BLaER1 (cell line): Measurements from ENCODE around the gene DPT.

Experiments
- H3K27ac ChIP-seq: shearing (Covaris generic); formaldehyde crosslinking; 2 replicates; pipeline ENCODE4 v1.8.1; 2022
- H3K27me3 ChIP-seq: shearing (Covaris generic); formaldehyde crosslinking; 2 replicates; pipeline ENCODE4 v1.8.1; 2022
- H3K36me3 ChIP-seq: shearing (Covaris generic); formaldehyde crosslinking; 2 replicates; pipeline ENCODE4 v1.8.1; 2022
- H3K4me1 ChIP-seq: shearing (Covaris generic); formaldehyde crosslinking; 2 replicates; pipeline ENCODE4 v1.8.1; 2022
- H3K4me2 ChIP-seq: shearing (Covaris generic); formaldehyde crosslinking; 2 replicates; pipeline ENCODE4 v1.8.1; 2022
- H3K4me3 ChIP-seq: shearing (Covaris generic); formaldehyde crosslinking; 2 replicates; pipeline ENCODE4 v1.8.1; 2022
- H3K9ac ChIP-seq: shearing (Covaris generic); formaldehyde crosslinking; 2 replicates; pipeline ENCODE4 v1.8.1; 2022
- H3K9me3 ChIP-seq: shearing (Covaris generic); formaldehyde crosslinking; 2 replicates; pipeline ENCODE4 v1.8.1; 2022
- H4K20me1 ChIP-seq: shearing (Covaris generic); formaldehyde crosslinking; 2 replicates; pipeline ENCODE4 v1.8.1; 2022
- Cebpa-rat ChIP-seq: shearing (Covaris generic); IDR thresholded peaks from 2 replicates; pipeline ENCODE4 v1.8.1; 2022

DPT gene

GRCh38 chr1:168673974-168674683, 54.9 kb downstream of the DPT start:
- Histone ChIP-seq H4K20me1 (no peaks in the 10 kb centered on the region), H3K9me3 (no peaks in the 10 kb centered on the region), H3K27me3 (no peaks in the 10 kb centered on the region), H3K9ac (no peak overlapping the region), H3K4me3 (no peak overlapping the region), H3K36me3 (no peaks in the 10 kb centered on the region), H3K27ac (no peak overlapping the region), H3K4me2 (no peak overlapping the region), H3K4me1 (no peaks in the 10 kb centered on the region)
- TF ChIP-seq Cebpa-rat = no peak

DNA sequence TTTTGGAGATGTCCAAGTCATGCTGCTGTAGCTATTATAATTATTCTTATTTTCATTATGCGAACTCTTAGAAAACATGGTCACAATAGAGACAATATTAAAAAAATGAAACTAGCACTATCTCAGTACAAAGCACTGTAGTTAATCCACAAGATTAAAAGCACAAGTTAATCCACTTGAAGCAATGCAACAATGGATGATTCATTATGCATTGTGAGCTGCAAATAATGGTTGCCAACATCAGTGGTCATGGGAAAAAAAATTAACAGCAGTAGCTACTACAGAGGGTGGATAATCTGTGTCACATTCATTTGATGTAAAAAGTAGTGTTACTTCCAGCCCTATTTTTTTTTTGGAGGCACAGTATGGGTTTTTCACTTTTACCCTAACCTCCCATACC, 56.7 kb downstream of the DPT start:
- no peaks in the 10 kb centered on the region for H3K4me1 ChIP-seq

GRCh38 chr1:168671782-168672181, 57.2 kb downstream of the DPT start:
- TF ChIP-seq Cebpa-rat = no peak
- Histone ChIP-seq H4K20me1 (no peaks in the 10 kb centered on the region), H3K27me3 (no peaks in the 10 kb centered on the region)

More for the DNA sequence above, 56.7 kb downstream of the DPT start:
- H3K9ac ChIP-seq = no peak overlapping the region
- TF ChIP-seq Cebpa-rat = no peak
- no peak overlapping the region for H3K4me2 ChIP-seq
- H3K36me3 ChIP-seq = no peaks in the 10 kb centered on the region
- H3K4me3 ChIP-seq = no peak overlapping the region
- no peak overlapping the region for H3K27ac ChIP-seq
- H3K9me3 ChIP-seq = no peaks in the 10 kb centered on the region
- H4K20me1 ChIP-seq = no peaks in the 10 kb centered on the region
- no peaks in the 10 kb centered on the region for H3K27me3 ChIP-seq

DNA sequence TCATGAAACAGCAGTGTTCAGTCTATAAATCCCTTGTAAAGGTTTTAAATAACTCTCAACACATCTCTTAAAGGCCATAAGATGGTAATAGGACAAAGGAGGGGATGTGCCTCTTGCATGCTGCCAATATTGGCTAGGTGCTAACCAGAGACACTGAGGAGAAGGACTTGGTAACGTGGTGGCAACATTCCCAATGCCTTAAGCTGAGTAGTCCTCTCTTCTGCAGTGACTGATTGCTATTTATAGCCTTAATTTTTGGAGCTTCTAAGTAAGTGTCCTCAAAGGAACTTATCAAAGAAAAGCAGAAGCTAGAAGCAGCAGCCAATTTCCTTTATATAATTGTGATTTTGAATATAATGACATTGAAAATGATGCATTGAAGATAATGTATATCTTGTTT, 63.0 kb downstream of the DPT start:
- no peaks in the 10 kb centered on the region for H3K9me3 ChIP-seq
- H3K9ac ChIP-seq = no peak overlapping the region
- TF ChIP-seq Cebpa-rat = no peak
- H3K4me1 ChIP-seq = no peaks in the 10 kb centered on the region
- no peak overlapping the region for H3K27ac ChIP-seq
- H3K4me3 ChIP-seq = no peak overlapping the region
- no peak overlapping the region for H3K4me2 ChIP-seq
- no peaks in the 10 kb centered on the region for H3K27me3 ChIP-seq
- H3K36me3 ChIP-seq = no peaks in the 10 kb centered on the region
- H4K20me1 ChIP-seq = no peaks in the 10 kb centered on the region

More at GRCh38 chr1:168671782-168672181, 57.2 kb downstream of the DPT start:
- H3K4me3 ChIP-seq = no peak overlapping the region
- no peaks in the 10 kb centered on the region for H3K9me3 ChIP-seq
- no peak overlapping the region for H3K27ac ChIP-seq
- H3K36me3 ChIP-seq = no peaks in the 10 kb centered on the region
- H3K4me2 ChIP-seq = no peak overlapping the region
- H3K9ac ChIP-seq = no peak overlapping the region
- no peaks in the 10 kb centered on the region for H3K4me1 ChIP-seq

DNA sequence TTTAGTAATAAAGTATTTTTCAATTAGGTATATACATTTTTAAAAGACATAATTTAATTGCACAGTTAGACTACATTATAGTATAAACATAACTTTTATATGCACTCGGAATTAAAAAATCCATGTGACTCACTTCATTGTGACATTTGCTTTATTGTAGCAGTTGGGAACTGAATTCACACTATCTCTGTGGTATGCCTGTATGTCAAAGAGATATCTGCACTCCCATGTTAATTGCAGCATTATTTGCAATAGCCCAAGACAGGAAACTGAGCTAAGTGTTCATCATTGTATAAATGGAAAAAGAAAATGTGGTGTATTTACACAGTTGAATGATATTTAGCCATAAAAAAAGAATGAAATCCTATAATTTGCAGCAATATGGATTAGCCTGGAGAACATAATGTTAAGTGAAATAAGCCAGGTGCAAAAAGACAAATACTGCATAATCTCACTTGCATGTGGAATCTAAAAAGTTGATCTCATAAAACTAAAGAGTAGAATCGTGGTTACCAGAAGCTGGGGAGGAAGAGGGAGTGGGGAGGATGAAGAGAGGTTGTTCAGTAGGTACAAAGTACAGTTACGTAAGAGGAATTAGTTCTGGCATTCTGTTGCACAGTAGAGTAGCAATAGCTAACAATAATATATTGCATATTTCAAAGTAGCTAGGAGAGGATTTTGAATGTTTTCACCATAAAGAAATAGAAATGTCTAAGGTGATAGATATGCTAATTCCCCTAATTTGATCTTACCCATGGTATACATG, 64.8 kb downstream of the DPT start:
- Histone ChIP-seq H3K36me3 (no peaks in the 10 kb centered on the region), H3K27ac (no peak overlapping the region), H3K4me3 (no peak overlapping the region), H3K4me2 (no peak overlapping the region), H3K9ac (no peak overlapping the region), H3K9me3 (no peaks in the 10 kb centered on the region), H4K20me1 (no peaks in the 10 kb centered on the region), H3K27me3 (no peaks in the 10 kb centered on the region), H3K4me1 (no peaks in the 10 kb centered on the region)
- TF ChIP-seq Cebpa-rat = no peak

GRCh38 chr1:168656485-168656884, 72.5 kb downstream of the DPT start:
- Histone ChIP-seq H3K9ac (no peak overlapping the region), H3K4me3 (no peak overlapping the region), H4K20me1 (no peaks in the 10 kb centered on the region), H3K27ac (no peak overlapping the region), H3K27me3 (no peaks in the 10 kb centered on the region), H3K4me1 (no peaks in the 10 kb centered on the region), H3K36me3 (no peaks in the 10 kb centered on the region), H3K9me3 (no peaks in the 10 kb centered on the region), H3K4me2 (no peak overlapping the region)
- TF ChIP-seq Cebpa-rat = no peak

DNA sequence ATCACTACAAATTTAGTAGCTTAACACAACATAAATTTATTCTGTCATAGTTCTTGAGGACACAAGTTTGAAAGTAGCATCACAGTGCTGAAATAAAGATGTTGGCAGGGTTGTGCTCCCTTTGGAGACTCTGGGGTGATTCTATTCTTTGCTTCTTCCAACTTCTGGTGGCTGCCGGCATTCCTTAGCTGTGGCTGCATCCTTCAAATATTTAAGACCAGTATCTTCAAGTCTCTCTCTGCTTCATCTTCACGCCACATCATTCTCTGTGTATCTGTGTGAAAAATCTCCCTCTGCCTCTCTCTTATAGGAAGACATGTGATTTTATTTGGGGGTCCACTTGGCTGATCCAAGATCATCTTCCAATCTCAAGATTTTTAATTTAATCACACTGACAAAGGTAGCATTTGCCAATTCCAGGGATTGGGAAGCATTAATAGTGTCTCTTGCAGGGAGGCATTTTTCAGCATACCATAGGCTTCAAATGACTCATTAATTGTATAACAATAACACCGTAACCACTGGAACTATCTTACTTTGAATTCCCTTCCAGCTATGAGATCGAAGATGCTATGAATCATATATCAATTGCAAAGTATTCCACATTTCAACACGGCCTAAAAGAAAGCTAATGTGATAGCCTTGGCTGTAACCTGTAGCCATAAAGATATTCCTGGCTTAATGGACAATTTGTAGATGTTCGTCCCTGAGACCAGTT, 74.6 kb downstream of the DPT start:
- no peak overlapping the region for H3K4me3 ChIP-seq
- H3K27me3 ChIP-seq = no peaks in the 10 kb centered on the region
- H3K27ac ChIP-seq = no peak overlapping the region
- no peaks in the 10 kb centered on the region for H3K4me1 ChIP-seq
- no peaks in the 10 kb centered on the region for H4K20me1 ChIP-seq
- TF ChIP-seq Cebpa-rat = no peak
- no peak overlapping the region for H3K9ac ChIP-seq
- no peaks in the 10 kb centered on the region for H3K9me3 ChIP-seq
- H3K36me3 ChIP-seq = no peaks in the 10 kb centered on the region
- no peak overlapping the region for H3K4me2 ChIP-seq

DNA sequence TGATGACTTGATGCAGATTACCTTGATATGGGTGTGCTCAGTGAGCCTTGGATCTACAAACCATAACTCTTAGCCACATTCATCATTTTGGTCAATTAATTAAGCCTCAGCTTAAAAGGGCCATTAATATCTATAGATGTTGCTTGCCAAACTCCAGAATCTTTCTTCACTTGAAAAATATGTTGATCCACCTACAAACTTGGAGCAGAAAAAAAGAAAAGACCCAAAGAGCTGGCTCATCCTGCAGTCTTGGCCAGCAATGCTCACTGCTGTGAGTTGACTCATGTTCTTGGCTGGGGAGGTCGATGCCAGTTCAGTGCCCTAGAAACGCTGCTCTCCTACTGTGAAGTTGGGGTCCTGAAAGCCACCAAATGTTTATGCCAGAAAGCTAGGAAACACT, 75.4 kb downstream of the DPT start:
- no peaks in the 10 kb centered on the region for H4K20me1 ChIP-seq
- H3K9me3 ChIP-seq = no peaks in the 10 kb centered on the region
- H3K9ac ChIP-seq = no peak overlapping the region
- no peak overlapping the region for H3K4me3 ChIP-seq
- H3K27me3 ChIP-seq = no peaks in the 10 kb centered on the region
- H3K4me2 ChIP-seq = no peak overlapping the region
- TF ChIP-seq Cebpa-rat = no peak
- no peak overlapping the region for H3K27ac ChIP-seq
- no peaks in the 10 kb centered on the region for H3K4me1 ChIP-seq
- H3K36me3 ChIP-seq = no peaks in the 10 kb centered on the region

DNA sequence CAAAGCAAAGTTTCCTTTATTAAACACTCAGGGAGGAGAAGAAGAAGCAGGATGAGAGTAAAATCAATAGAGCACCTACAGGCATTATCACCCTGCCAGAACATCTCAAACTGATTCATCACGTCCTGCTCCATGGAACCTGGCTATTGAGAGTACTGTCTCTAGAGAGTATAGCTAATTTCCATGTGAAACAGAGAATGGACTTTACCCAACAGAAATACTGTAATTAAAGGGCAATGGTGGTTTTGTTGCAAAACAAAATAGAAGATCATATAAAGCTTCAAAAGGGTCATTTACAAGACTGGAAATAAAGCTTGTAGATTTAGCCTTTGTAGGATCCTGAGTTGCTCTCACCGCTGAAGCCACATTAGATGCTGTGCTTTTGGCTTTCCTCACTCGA, 83.3 kb downstream of the DPT start:
- Histone ChIP-seq H4K20me1 (no peaks in the 10 kb centered on the region), H3K9me3 (no peaks in the 10 kb centered on the region), H3K27me3 (no peaks in the 10 kb centered on the region), H3K4me1 (peaks cover 4% of the 10 kb centered on the region; the same call in 1 of the 2 replicates), H3K9ac (no peak overlapping the region), H3K4me2 (no peak overlapping the region), H3K27ac (no peak overlapping the region), H3K4me3 (no peak overlapping the region), H3K36me3 (no peaks in the 10 kb centered on the region)
- no peak for TF ChIP-seq Cebpa-rat
